Fibroblast of skin of left biceps (primary cell): Measurements from ENCODE around the gene ANKRD33B.

ENCODE experiments used
- DNase-seq, 2 experiments: peaks; one replicate each; pipeline ENCODE4 v3.0.0-alpha.2; 2013; ENCODE audit warnings: low read depth in 2 of 2

ANKRD33B gene

DNA sequence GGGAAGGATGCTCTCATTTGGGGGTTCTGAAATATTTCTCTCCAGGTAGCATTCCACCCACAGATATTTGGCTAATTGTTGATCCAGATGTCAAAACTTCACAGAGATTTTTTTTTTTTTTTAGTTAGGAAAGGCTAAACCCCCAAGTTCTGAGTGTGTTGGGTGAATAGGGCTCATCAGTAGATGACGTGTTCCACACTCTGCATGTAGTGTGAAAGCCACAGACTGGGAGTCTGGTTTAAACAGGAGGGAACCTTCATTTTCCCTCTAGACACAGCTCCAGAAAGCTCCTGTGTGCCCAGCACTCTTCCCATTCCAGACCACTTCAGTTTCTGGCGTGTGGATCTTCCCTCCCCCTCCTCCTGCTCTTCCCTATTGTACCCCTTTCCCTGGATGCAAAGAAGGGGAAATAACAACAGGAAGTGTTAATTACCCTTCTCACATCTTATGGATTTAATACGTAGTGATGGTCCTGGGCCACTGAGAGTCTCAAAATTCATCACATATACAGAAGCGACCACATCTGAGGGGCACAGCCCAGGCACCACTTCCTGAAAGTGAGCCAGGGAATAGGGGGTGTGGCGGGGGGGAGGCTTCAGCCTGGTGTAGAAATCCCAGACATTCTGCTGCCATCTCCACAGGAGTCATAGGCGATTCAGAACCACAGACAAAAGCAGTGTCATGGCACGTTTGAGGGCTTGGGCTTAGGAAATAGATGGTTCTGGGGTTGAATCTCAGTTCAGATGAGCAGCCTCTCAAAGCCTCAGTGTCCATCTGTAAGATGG is 132.1 kb downstream of the ANKRD33B start:
- DNase-seq = no peak

DNA sequence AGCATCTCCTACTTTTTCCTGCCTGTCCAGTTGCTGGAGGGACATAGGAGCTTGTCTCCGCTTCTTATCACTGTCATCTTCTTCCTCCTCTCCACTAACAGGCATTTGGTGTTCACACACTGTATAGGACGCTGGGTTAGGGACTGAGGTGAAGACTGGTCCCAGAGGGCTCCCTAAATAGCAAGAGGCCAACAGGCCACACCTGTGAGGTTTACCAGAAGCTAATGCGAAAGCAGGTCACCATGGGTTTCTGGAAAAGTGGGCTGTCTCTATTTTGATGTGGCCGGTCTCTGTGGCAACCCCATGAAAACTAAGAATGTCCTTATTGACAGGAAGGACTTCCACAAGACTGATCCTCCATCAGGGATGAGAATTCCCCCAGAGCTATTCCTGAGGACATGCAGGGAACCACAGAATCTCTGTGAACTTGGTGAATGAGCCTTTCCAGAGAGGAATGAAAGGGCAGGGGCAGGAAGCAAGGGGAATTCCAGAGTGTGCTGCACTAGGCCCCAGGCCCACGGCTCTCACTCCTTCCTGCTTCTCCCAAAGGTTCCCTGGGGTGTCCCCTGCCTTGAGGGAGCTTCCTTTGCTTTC is 135.5 kb downstream of the ANKRD33B start:
- no peak for DNase-seq

DNA sequence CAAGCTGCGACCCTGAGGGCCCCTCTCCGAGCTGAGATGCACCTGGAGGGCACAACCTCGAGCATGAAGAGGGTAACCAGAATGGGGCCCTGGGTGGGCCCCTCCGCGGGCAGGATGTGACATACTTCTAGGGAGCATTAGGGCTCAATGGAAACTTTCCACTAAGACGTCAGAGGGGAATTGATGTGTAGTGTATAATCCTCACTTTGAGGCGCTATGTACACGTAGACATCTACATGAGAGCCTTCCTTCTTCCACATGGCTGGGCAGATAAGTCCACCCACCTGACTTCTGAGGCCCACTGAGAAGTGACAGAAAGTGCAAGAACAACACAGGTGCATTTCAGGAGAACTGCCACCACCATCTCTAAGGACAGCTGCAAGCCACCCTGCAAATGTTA is 136.1 kb downstream of the ANKRD33B start:
- no peak for DNase-seq

DNA sequence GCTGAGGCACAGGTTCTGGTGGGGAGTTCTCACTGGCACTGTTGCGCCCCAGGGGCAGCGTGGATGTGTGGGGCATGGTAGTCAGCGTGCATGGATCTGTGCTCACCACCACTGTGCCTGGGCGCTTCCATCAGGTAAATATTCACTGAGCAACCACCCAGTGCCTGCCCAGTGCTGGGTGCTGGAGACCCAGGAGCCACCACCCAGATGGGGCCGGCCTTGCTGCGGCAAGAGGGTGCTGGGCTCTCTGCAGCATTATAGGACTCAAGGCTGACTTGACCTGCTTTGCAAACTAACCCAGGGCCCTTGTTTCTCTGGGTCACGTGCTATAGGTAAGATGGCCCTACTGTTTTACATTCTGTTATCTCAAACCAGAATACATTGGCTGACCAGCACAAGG is 136.6 kb downstream of the ANKRD33B start:
- no peak for DNase-seq

DNA sequence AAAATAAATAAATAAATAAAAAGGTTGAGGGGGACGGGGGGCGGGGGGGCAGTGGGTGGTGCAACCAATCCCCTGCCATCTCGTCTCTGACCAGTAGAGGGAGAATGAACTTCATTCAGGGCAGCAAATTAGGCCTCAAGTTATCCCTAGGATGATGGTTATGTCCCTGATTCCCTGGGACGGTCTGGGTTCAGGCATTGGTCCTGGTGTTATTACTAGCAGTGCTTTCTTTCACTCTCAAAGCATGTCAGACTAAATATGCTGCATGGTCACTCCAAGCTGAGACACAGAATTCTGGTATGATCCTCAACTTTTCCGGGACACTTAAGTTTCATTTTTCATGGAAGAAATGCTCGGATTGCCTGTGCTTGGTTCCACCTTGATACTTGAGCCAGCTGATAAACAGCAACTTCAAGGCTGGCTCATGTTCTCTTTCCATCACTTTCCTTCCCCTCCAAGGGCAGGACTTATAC is 137.7 kb downstream of the ANKRD33B start:
- DNase-seq = no peak

DNA sequence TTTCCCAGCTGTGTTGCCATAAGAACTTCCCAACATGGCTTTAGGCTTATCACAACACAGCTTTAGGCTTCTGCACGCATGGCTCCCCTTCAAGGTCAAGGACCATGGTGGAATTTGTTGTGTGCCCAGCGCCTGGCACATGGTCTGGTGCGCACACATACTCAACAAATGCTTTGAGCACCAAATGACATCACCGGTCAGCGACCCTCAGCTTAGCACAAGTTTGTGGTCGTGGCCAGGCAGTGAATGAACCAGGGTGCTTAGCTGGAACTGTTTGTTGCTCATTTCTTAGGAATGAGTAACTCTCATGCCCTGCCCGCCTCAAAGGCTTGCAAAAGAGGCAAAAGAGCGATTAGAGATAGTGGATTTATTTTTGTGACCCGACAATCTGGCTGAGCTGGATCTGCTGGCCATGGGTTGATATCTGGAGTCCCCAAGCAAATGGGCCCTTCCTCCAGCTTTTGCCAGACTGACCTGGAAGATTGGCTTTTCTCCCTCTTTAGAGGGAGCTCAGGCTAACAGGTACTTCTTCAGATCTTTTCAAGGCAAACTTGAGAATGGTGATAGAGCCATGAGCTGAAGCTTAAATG is 138.3 kb downstream of the ANKRD33B start:
- no peak for DNase-seq

DNA sequence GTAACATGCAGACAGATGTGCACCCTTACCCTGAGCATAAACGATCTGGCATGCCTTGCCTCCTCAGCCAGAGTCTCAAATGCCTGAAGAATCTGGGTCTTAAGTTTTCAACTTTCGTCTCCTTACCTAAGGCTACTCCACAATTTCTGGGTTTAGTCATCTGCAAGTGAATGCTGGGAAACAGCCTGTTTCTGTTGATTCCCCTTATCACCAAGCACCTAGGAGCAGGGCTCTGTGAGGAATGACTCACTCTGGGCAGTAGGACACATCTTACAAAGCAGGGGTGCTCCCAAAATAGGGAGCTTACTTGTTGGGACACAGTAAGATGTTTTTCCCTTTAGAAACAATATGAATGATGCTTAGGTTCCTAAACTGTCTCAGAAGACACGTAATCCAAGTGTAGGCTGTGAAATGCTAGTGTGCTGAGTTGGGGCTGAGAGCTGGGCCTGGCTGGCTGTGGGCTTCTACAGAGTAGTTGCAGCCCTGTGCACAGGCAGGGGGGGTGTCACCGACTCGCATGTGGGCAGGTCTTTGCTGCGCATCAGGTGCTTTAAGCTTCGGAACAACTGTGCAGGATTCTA is 139.1 kb downstream of the ANKRD33B start:
- no peak for DNase-seq

DNA sequence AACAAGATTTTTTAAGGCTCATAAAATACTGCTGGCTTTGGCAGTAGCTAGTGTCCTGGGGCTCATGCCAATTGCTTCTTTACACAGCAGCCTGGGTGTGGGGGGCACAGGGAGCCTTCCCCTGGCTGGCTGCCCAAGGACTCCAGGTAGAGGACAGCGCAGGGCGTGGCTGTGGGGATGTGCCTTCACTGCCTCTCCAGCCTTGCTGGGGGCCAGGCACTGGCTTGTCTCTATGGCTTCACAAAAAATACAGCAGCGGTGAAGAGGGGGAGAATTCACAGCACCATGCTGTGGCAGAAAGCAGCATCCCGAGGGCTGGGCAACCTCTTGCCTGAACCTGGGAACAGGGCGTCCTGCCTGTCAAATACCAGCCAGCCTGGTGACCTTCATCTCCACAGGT is 139.8 kb downstream of the ANKRD33B start:
- no peak for DNase-seq

DNA sequence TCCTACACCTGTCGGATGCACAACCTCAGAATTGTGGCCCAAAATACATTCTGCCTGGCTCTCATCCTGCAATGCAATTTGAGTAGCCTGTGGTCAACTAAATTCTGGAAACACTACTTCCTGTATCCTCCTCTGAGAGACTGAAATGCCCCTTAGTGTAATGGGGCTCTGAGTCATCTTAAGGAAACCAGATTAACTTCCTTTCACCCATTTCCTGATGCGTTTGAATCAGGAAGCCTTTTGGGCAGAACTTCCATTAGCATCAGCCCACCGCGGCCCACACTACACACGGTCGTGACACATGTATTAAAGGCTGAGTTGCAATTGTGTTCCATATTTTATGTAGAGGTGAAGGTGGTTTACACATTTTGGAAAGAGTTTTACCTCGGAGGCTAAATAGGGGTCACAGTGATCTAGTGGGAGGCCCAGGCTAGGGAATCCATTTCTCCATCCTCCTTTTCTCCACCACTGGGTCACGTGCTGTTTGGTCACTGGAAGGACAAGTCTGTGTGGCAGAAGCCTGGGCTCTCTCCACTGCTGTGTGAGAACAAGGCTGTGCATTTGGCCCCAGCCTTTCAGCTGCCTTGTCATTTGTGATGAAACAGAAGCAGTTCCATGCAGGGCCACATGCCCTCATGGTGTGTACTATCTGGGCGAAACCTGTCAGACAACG is 141.2 kb downstream of the ANKRD33B start:
- DNase-seq = no peak

DNA sequence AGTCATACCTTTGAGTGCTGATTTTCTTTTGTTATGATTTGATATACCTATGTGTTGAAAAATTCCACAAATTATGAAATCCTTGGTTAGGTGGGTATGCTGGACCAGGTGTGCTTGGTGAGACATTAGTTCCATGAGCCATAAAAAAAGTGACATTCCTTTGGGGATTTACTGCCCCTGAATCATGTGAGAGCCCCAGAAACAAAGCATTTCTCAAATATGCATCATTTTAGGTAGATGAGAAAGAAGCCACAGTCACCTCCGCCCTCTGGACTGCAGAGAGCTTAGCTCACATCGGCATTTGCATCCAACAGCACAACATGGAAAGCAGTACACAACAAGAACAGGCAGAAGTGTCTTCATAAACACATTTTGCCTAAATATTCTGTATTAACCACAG is 141.9 kb downstream of the ANKRD33B start:
- no peak for DNase-seq

DNA sequence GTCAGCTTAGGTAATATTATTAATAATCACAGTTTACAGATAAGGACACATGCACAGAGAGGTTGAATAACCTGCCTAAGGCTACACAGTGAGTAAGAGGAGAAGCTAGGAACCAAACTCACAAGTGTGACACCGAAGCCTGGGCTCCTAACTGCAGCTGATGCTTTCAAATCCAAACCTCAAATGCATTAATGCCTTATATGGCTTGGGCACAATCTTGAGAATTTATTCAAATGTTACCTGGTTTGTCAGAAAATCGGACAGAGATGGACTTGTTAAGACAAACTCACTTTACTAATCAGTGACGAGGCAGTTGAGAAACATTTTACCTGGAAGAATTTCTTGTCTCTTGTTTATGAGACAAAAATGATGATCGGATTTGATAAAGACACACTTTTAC is 142.5 kb downstream of the ANKRD33B start:
- no peak for DNase-seq
